ENCODE data around the gene XYLT2. TPM values are rescaled to one million over a fixed set of nuclear protein-coding genes. Genes with fewer than 3 reads are reported as not detected.
"Not testable (repeated sequence)": the region's sequence is repeated elsewhere in the genome, so short reads cannot be mapped to it uniquely, and the experiment has no call there.

Gene XYLT2
- total RNA-seq, 1 donor from 2014 or later = 18.5 TPM

GRCh38 chr17:50389534-50389933 lies 43.6 kb downstream of the XYLT2 start:
- DNase-seq (ENCODE audit: low read depth in 2 of 2) = no peak

GRCh38 chr17:50392621-50393020 lies 46.7 kb downstream of the XYLT2 start:
- DNase-seq (ENCODE audit: low read depth in 2 of 2) = no peak

- no peak for DNase-seq (ENCODE audit: low read depth in 2 of 2)
These were observed 47.8 kb downstream of the XYLT2 start for GRCh38 chr17:50393700-50394099.

GRCh38 chr17:50394711-50395110 lies 48.8 kb downstream of the XYLT2 start:
- DNase-seq (ENCODE audit: low read depth in 2 of 2) = peak in 1 of 2 donors; percentile 32

- peak; percentile 59 for DNase-seq (ENCODE audit: low read depth in 2 of 2)
These were observed 50.6 kb downstream of the XYLT2 start for GRCh38 chr17:50396261-50397110.

GRCh38 chr17:50397111-50397918 lies 51.4 kb downstream of the XYLT2 start, which contains the start of gene LRRC59:
LRRC59 (minus strand) TSS chr17:50397523; CDS start chr17:50397317, 206 bp downstream.
- peak; percentile 86 to 92 for DNase-seq (ENCODE audit: low read depth in 2 of 2)

- DNase-seq (ENCODE audit: low read depth in 2 of 2) = no peak
These were observed 52.0 kb downstream of the XYLT2 start for GRCh38 chr17:50397919-50398285.

GRCh38 chr17:50398672-50399071 lies 52.7 kb downstream of the XYLT2 start:
- not testable (repeated sequence) for DNase-seq (ENCODE audit: low read depth in 2 of 2)

GRCh38 chr17:50399591-50399990 lies 53.7 kb downstream of the XYLT2 start:
- not testable (repeated sequence) for DNase-seq (ENCODE audit: low read depth in 2 of 2)

- DNase-seq (ENCODE audit: low read depth in 2 of 2) = not testable (repeated sequence)
These were observed 59.4 kb downstream of the XYLT2 start for GRCh38 chr17:50405351-50405750.

- no peak for DNase-seq (ENCODE audit: low read depth in 2 of 2)
These were observed 60.7 kb downstream of the XYLT2 start for GRCh38 chr17:50406578-50406977.

- DNase-seq (ENCODE audit: low read depth in 2 of 2) = no peak
These were observed 62.0 kb downstream of the XYLT2 start for GRCh38 chr17:50407921-50408320.

Other genes starting within 250 kb of the XYLT2 start
- 3.2 and 3.5 TPM in 2 replicates for gene SAMD14, start 216.0 kb upstream of the XYLT2 start, total RNA-seq
- 16.1 and 25.8 TPM in 2 replicates for gene PPP1R9B, start 195.4 kb upstream of the XYLT2 start, total RNA-seq
- not detected in 2 replicates for gene SGCA, start 180.1 kb upstream of the XYLT2 start, total RNA-seq
- gene COL1A1, start 144.5 kb upstream of the XYLT2 start, total RNA-seq = 7.2 and 12.5 TPM in 2 replicates
- not detected in 2 replicates for gene TMEM92, start 71.7 kb upstream of the XYLT2 start, total RNA-seq
- 42.1 and 55.8 TPM in 2 replicates for gene MRPL27, start 27.1 kb downstream of the XYLT2 start, total RNA-seq
- 0.79 and 1.5 TPM in 2 replicates for gene EME1, start 27.1 kb downstream of the XYLT2 start, total RNA-seq
- gene LRRC59, start 51.4 kb downstream of the XYLT2 start, total RNA-seq = 92.3 and 95.9 TPM in 2 replicates
- 4.6 and 5.0 TPM in 2 replicates for gene ACSF2, start 80.1 kb downstream of the XYLT2 start, total RNA-seq
- under 0.01 TPM in 1 of 2 replicates, not detected in the other for gene CHAD, start 122.8 kb downstream of the XYLT2 start, total RNA-seq
- gene RSAD1, start 132.7 kb downstream of the XYLT2 start, total RNA-seq = 10.9 and 14.5 TPM in 2 replicates
- gene MYCBPAP, start 162.3 kb downstream of the XYLT2 start, total RNA-seq = under 0.01 and 0.20 TPM in 2 replicates
- gene EPN3, start 186.6 kb downstream of the XYLT2 start, total RNA-seq = 0.22 TPM in 1 of 2 replicates, not detected in the other
- gene SPATA20, start 201.0 kb downstream of the XYLT2 start, total RNA-seq = 22.2 and 31.4 TPM in 2 replicates
- gene CACNA1G, start 214.6 kb downstream of the XYLT2 start, total RNA-seq = not detected in 2 replicates